ENCODE results near the gene TAF11. TPM values are rescaled to one million over a fixed set of nuclear protein-coding genes. Genes with fewer than 3 reads are reported as not detected.

Gene TAF11
- polyA plus RNA-seq, 2 donors: 20.3 to 24.3 TPM

- Histone ChIP-seq H3K36me3 (ENCODE audit: control insufficient read depth in 2 of 2, insufficient read depth in 2 of 2, low read length in 1 of 2) (peaks cover 4 to 8% of the 10 kb centered on the region in 2 donors), H3K4me3 (ENCODE audit: low read depth in 1 of 2, low read length in 2 of 2) (no peak overlapping the region), H3K9me3 (ENCODE audit: control insufficient read depth in 2 of 2, insufficient read depth in 1 of 2, low read depth in 1 of 2, low read length in 1 of 2) (no peaks in the 10 kb centered on the region), H3K27me3 (ENCODE audit: control insufficient read depth in 1 of 2, insufficient read depth in 2 of 2, low read length in 2 of 2) (no peaks in the 10 kb centered on the region), H3K27ac (ENCODE audit: low read depth in 2 of 2, low read length in 1 of 2) (no peak overlapping the region), H3K4me1 (ENCODE audit: control insufficient read depth in 2 of 2, insufficient read depth in 2 of 2, low read length in 1 of 2) (no peaks in the 10 kb centered on the region)
- WGBS, 2 donors: 93 to 97% methylated on average over 1 of the region's 1 CpG
Observed at GRCh38 chr6:34832942-34833341, 54.9 kb downstream of the TAF11 start.

DNA sequence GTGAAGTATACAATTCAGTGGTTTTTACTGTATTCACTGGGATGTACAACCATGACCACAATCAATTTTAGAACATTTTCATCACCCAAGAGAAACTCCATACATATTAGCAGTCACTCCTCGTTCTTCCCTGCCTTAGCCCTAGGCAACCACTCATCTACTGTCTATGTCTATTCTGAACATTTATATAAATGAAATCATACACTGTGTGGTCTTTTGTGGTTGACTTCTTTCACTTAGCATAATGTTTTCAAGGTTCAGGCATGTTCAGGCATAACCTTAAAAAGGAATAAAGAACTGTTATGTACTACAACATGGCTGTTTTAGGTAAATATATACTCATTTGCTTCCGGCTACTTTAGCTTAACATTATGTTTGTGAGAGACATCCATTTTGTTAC is 58.7 kb downstream of the TAF11 start:
- no peak overlapping the region for H3K4me3 ChIP-seq (ENCODE audit: low read depth in 1 of 2, low read length in 2 of 2)
- WGBS, 2 donors: 59 to 70% methylated on average over 2 of the region's 2 CpGs
- H3K27ac ChIP-seq (ENCODE audit: low read depth in 2 of 2, low read length in 1 of 2): no peak overlapping the region
- no peaks in the 10 kb centered on the region for H3K27me3 ChIP-seq (ENCODE audit: control insufficient read depth in 1 of 2, insufficient read depth in 2 of 2, low read length in 2 of 2)
- no peaks in the 10 kb centered on the region for H3K4me1 ChIP-seq (ENCODE audit: control insufficient read depth in 2 of 2, insufficient read depth in 2 of 2, low read length in 1 of 2)
- peaks cover 0 to under 1% of the 10 kb centered on the region in 2 donors for H3K36me3 ChIP-seq (ENCODE audit: control insufficient read depth in 2 of 2, insufficient read depth in 2 of 2, low read length in 1 of 2)
- H3K9me3 ChIP-seq (ENCODE audit: control insufficient read depth in 2 of 2, insufficient read depth in 1 of 2, low read depth in 1 of 2, low read length in 1 of 2): no peaks in the 10 kb centered on the region

Other genes starting within 250 kb of the TAF11 start
- gene ILRUN, start 191.3 kb downstream of the TAF11 start, polyA plus RNA-seq: 10 to 100 TPM; 27.8 to 32.7 TPM
- 100 to 1,000 TPM in 1 of 2 donors, 10 to 100 TPM in 1; 85.6 to 116 TPM for gene SNRPC, start 130.5 kb downstream of the TAF11 start, polyA plus RNA-seq
- 1 to 10 TPM; 1.2 to 1.7 TPM for gene BLTP3A, start 96.0 kb downstream of the TAF11 start, polyA plus RNA-seq
- 1 to 10 TPM; 6.3 to 7.7 TPM for gene ANKS1A, start 1.2 kb upstream of the TAF11 start, polyA plus RNA-seq

Data from esophagus (tissue), 2 donors.